ENCODE results near the gene CIAO1.

- TF ChIP-seq, protein P1, sequence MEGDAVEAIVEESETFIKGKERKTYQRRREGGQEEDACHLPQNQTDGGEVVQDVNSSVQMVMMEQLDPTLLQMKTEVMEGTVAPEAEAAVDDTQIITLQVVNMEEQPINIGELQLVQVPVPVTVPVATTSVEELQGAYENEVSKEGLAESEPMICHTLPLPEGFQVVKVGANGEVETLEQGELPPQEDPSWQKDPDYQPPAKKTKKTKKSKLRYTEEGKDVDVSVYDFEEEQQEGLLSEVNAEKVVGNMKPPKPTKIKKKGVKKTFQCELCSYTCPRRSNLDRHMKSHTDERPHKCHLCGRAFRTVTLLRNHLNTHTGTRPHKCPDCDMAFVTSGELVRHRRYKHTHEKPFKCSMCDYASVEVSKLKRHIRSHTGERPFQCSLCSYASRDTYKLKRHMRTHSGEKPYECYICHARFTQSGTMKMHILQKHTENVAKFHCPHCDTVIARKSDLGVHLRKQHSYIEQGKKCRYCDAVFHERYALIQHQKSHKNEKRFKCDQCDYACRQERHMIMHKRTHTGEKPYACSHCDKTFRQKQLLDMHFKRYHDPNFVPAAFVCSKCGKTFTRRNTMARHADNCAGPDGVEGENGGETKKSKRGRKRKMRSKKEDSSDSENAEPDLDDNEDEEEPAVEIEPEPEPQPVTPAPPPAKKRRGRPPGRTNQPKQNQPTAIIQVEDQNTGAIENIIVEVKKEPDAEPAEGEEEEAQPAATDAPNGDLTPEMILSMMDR (IDR thresholded peaks at IDR 0.05) = no peak
- no peak for TF ChIP-seq POLR2A (IDR thresholded peaks at IDR 0.05)
- no peak for TF ChIP-seq EP300 (IDR thresholded peaks at IDR 0.05)
- no peak for TF ChIP-seq POLR2AphosphoS5 (IDR thresholded peaks at IDR 0.05)
These were observed 25.5 kb upstream of the CIAO1 start for GRCh38 chr2:96240341-96241038.
